ENCODE data around the gene DMXL1.

- TF ChIP-seq, protein P1, sequence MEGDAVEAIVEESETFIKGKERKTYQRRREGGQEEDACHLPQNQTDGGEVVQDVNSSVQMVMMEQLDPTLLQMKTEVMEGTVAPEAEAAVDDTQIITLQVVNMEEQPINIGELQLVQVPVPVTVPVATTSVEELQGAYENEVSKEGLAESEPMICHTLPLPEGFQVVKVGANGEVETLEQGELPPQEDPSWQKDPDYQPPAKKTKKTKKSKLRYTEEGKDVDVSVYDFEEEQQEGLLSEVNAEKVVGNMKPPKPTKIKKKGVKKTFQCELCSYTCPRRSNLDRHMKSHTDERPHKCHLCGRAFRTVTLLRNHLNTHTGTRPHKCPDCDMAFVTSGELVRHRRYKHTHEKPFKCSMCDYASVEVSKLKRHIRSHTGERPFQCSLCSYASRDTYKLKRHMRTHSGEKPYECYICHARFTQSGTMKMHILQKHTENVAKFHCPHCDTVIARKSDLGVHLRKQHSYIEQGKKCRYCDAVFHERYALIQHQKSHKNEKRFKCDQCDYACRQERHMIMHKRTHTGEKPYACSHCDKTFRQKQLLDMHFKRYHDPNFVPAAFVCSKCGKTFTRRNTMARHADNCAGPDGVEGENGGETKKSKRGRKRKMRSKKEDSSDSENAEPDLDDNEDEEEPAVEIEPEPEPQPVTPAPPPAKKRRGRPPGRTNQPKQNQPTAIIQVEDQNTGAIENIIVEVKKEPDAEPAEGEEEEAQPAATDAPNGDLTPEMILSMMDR (conservative IDR thresholded peaks at IDR 0.05): no peak
- no peak for TF ChIP-seq ZFX (IDR thresholded peaks at IDR 0.05)
These were observed 220.2 kb downstream of the DMXL1 start for GRCh38 chr5:119291056-119291455.
